Mesothelial cell of epicardium (in vitro differentiated cells): ENCODE measurements around the gene MCUR1. TPM values are rescaled to one million over a fixed set of nuclear protein-coding genes. Genes with fewer than 3 reads are reported as not detected.
"Not testable (repeated sequence)": the region's sequence is repeated elsewhere in the genome, so short reads cannot be mapped to it uniquely, and the experiment has no call there.

Source experiments
- DNase-seq, 2 experiments: peaks; one replicate each; pipeline ENCODE4 v3.0.0; 2021; ENCODE audit warnings: low spot score in 2 of 2; ENCODE audit not compliant: unreplicated experiment in 2 of 2
- H3K27ac Mint-ChIP-seq: 2 replicates; pipeline ENCODE4 v1.8.0; 2021; ENCODE audit warnings: mixed read lengths
- H3K27me3 Mint-ChIP-seq: 2 replicates; pipeline ENCODE4 v1.8.0; 2021; ENCODE audit warnings: low read depth, mixed read lengths
- H3K36me3 Mint-ChIP-seq: 2 replicates; pipeline ENCODE4 v1.8.0; 2021; ENCODE audit warnings: mixed read lengths
- H3K4me1 Mint-ChIP-seq: 2 replicates; pipeline ENCODE4 v1.8.0; 2021; ENCODE audit warnings: mixed read lengths
- H3K4me3 Mint-ChIP-seq: 2 replicates; pipeline ENCODE4 v1.8.0; 2021; ENCODE audit warnings: mild to moderate bottlenecking, moderate library complexity, mixed read lengths
- H3K9me3 Mint-ChIP-seq: 2 replicates; pipeline ENCODE4 v1.8.0; 2021; ENCODE audit warnings: mixed read lengths
- CTCF ChIP-seq: fragments of 200-600 bp; sonication (generic); IDR thresholded peaks from one replicate; pipeline ENCODE4 v1.5.0; 2021; ENCODE audit warnings: antibody characterized with exemption; ENCODE audit not compliant: unreplicated experiment
- total RNA-seq: library from RNA; stranded (reverse); gene quantifications from 3 replicates; pipeline ENCODE4 v1.2.1, GENCODE V29; 2021

MCUR1 gene
- total RNA-seq, 1 donor from 2014 or later = 21.7 TPM

DNA sequence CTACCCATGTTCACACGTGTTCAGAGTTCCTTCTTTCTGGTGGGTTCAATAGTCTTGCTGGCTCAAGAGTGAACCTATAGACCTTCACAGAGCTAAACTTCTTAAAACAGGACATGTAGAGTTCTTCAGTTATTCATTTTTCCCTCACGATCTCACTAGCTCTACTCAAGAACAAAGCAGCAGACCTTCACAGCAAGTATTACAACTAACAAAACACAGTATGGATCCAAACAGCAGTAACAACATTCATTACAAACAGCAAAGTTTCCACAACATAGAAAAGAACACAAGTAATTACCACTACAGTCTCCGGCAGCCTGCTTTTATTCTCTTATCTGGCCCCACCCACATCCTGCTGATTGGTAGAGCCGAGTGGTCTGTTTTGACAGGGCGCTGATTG lies 39.5 kb upstream of the MCUR1 start:
- Mint-ChIP-seq H3K27ac (no peak overlapping the region), H3K4me1 (peaks cover 1% of the 10 kb centered on the region), H3K4me3 (no peak overlapping the region), H3K27me3 (no peaks in the 10 kb centered on the region), H3K9me3 (peaks cover 5% of the 10 kb centered on the region), H3K36me3 (no peaks in the 10 kb centered on the region)
- DNase-seq = no peak
- TF ChIP-seq CTCF = no peak

DNA sequence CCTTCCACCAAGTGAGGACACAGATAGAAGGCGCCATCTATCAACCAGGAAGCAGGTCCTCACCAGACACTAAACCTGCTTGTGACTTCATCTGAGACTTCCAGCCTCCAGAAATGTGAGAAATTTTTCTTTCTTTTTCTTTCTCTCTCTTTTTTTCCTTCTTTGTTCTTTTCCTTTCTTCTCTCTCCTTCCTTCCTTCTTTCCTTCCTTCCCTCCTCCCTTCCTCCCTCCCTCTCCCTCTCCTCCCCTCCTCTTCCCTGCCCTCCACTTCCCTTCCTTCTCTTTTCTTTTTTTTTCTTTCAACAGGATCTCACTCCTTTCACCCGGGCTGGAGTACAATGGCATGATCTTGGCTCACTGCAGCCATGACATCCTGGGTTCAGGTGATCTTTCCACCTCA lies 37.4 kb upstream of the MCUR1 start:
- H3K27me3 Mint-ChIP-seq = no peaks in the 10 kb centered on the region
- DNase-seq = no peak
- no peaks in the 10 kb centered on the region for H3K36me3 Mint-ChIP-seq
- peaks cover 5% of the 10 kb centered on the region for H3K9me3 Mint-ChIP-seq
- no peak for TF ChIP-seq CTCF
- peaks cover 7% of the 10 kb centered on the region for H3K4me1 Mint-ChIP-seq
- no peak overlapping the region for H3K4me3 Mint-ChIP-seq
- no peak overlapping the region for H3K27ac Mint-ChIP-seq

- Mint-ChIP-seq H3K4me1 (peaks cover 7% of the 10 kb centered on the region), H3K4me3 (no peak overlapping the region), H3K9me3 (peaks cover 5% of the 10 kb centered on the region), H3K27ac (no peak overlapping the region), H3K36me3 (no peaks in the 10 kb centered on the region), H3K27me3 (no peaks in the 10 kb centered on the region)
- no peak for TF ChIP-seq CTCF
- DNase-seq = no peak
These were observed 37.0 kb upstream of the MCUR1 start for GRCh38 chr6:13851330-13851729.

GRCh38 chr6:13850690-13851089 lies 36.3 kb upstream of the MCUR1 start:
- H3K4me3 Mint-ChIP-seq, H3K4me1 Mint-ChIP-seq, H3K9me3 Mint-ChIP-seq, H3K36me3 Mint-ChIP-seq, H3K27ac Mint-ChIP-seq, DNase-seq, H3K27me3 Mint-ChIP-seq: not testable (repeated sequence)

DNA sequence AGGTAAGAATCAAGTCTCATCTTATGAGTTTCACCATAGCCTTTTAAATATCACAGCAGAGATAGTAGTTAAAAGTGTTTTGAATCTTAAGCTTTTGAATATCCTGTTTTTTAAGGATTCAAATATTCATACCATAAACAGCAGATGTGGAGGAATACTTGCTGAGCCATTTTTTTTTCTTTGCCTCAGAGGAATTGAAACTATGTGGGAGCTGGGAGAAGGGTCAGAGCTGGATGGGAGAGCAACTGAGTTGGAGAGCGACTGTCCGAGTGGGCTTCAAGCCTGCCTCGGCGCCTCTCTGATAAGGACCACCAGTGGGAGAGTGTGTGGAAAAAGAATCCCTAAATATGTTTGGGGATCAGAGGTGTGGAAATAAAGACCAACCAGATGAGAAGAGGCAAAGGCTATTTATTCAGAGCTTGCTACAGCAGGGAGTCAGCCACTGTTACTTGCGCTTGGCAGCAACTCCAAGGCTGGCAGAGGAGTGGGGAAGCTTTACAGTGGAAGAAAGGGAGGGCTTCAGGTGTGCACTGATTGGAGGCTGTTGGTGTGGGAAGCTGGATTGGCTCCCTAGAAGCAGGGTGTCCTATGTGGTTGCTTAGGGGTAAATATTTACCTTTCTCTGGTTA lies 34.3 kb upstream of the MCUR1 start:
- no peaks in the 10 kb centered on the region for H3K36me3 Mint-ChIP-seq
- H3K9me3 Mint-ChIP-seq = no peaks in the 10 kb centered on the region
- H3K27me3 Mint-ChIP-seq = no peaks in the 10 kb centered on the region
- DNase-seq = no peak
- H3K4me3 Mint-ChIP-seq = peak overlapping the region; percentile 15
- no peak for TF ChIP-seq CTCF
- H3K27ac Mint-ChIP-seq = peak overlapping the region; percentile 89
- H3K4me1 Mint-ChIP-seq = peaks cover 7% of the 10 kb centered on the region

DNA sequence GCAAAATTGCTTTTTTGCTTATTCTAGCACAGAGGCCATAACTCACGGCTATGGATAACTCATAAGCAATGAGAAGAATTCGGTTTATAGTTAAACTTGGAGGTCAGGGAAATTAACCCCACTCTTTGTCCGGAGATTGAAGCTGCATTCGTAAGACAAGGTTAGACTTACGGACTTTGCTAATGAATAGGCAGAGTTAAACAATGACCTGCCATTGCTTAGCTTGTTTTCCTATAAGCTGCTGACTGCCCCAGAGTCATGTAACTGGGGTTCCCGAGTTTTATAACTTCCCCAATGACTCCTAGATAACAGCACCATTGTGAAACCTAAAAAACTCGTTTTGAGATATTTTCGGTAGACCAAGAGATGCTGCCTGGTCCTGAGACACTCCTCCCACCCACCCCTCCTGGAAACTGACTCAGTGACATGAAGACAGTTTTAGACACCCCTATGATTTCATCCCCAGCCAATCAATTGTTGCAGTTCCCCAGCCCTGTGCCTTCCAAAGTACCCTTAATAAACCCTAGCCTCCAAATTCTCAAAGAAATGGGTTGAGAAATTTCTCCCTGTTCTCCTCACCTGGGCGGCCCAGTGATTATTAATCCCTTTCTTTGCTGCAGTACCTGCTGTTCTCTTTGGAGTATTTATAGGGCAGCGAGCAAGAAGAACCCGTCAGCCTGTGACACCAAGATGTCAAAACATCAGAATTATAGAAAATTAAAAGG lies 33.1 kb upstream of the MCUR1 start:
- Mint-ChIP-seq H3K4me3 (no peak overlapping the region), H3K36me3 (no peaks in the 10 kb centered on the region), H3K27ac (no peak overlapping the region), H3K4me1 (peaks cover 7% of the 10 kb centered on the region), H3K9me3 (no peaks in the 10 kb centered on the region), H3K27me3 (no peaks in the 10 kb centered on the region)
- DNase-seq = no peak
- no peak for TF ChIP-seq CTCF
